Right lobe of liver (tissue), 6 donors: ENCODE data around the gene CCDC88C. TPM values are rescaled to one million over a fixed set of nuclear protein-coding genes. Genes with fewer than 3 reads are reported as not detected.

ENCODE experiments used
- ATAC-seq, 4 donors: fragments of 200-7000 bp; cut with Tn5 transposase; one replicate each; pipeline ENCODE4 v1.9.1; 2020; ENCODE audit warnings: mild to moderate bottlenecking in 4 of 4, moderate library complexity in 4 of 4
- DNase-seq, 3 donors: peaks; one replicate each; pipeline ENCODE4 v3.0.0-alpha.2; 2020
- H3K27ac ChIP-seq, 3 donors: fragments of 200-600 bp; one replicate each; pipeline ENCODE4 v1.8.0; 2022
- H3K27me3 ChIP-seq, 2 donors: fragments of 200-600 bp; one replicate each; pipeline ENCODE4 v1.8.0; 2022
- H3K36me3 ChIP-seq, 4 donors: fragments of 200-600 bp; sonication (generic) in 1 of 4; one replicate each; pipeline versions ENCODE4 v1.5.1 to v1.8.0; 2017 to 2022; ENCODE audit warnings: control low read depth in 1 of 4
- H3K4me1 ChIP-seq, 4 donors: fragments of 200-600 bp; sonication (generic) in 1 of 4; one replicate each; pipeline versions ENCODE4 v1.5.1 to v1.8.0; 2017 to 2022; ENCODE audit warnings: control low read depth in 1 of 4
- H3K4me3 ChIP-seq, 3 donors: fragments of 200-600 bp; one replicate each; pipeline ENCODE4 v1.8.0; 2022
- H3K9me3 ChIP-seq, 4 donors: fragments of 200-600 bp; sonication (generic) in 1 of 4; one replicate each; pipeline versions ENCODE4 v1.5.1 to v1.8.0; 2017 to 2022; ENCODE audit warnings: control low read depth in 1 of 4
- POLR2A ChIP-seq: fragments of 450-650 bp; IDR thresholded peaks from one replicate; pipeline ENCODE4 v1.6.1; 2017; ENCODE audit warnings: antibody characterized with exemption, mild to moderate bottlenecking
- WGBS: methylation state at CpG from one replicate; pipeline ENCODE4 v1.1.6; 2018; ENCODE audit warnings: low coverage, low lambda C conversion rate; ENCODE audit not compliant: insufficient coverage; ENCODE audit errors: missing lambda C conversion rate; 5-methylcytosine and 5-hydroxymethylcytosine counted together
- intact Hi-C, 2 donors: fragments of 100-400 bp; cut with DNase I; formaldehyde crosslinking; loops; one replicate each; pipeline versions ENCODE4 v1.11.2 to v1.14.1; 2022
- total RNA-seq, 6 experiments: library from RNA; depleted of rRNA in 2 of 6; stranded (reverse); fragments of >200 nt in 2 of 6; fragmentation: NEBNext Ultra II Directional in 3 of 6; extraction: Animal tissue kit (Norgen Biotek cat#: 25700) in 3 of 6; gene quantifications; one replicate each; pipeline versions ENCODE4 v1.1.0 to v1.2.4, GENCODE V29; 2016 to 2023
- TF ChIP-seq, protein P1 (sequence below), 4 donors: fragments of 200-600 bp in 3 of 4; fragments of 450-650 bp in 1 of 4; IDR thresholded peaks; one replicate each; pipeline versions ENCODE4 v1.5.1 to v1.8.0; 2016 to 2022; ENCODE audit warnings: antibody characterized with exemption in 4 of 4, mild to moderate bottlenecking in 2 of 4
- donor health status: DM: no; HTN: yes; CAD: no.
- donor health status: DM: no; HTN: no; CAD: no.
- donor health status: DM: no; HTN: no; CAD: no.
- donor health status: DM: no; HTN: yes; CAD: no.
- donor health status: DM: no; HTN: yes; CAD: no.

Gene CCDC88C
- total RNA-seq, 6 experiments from 2014 or later, result 1.2 to 5.7 (median 3.1) TPM

DNA sequence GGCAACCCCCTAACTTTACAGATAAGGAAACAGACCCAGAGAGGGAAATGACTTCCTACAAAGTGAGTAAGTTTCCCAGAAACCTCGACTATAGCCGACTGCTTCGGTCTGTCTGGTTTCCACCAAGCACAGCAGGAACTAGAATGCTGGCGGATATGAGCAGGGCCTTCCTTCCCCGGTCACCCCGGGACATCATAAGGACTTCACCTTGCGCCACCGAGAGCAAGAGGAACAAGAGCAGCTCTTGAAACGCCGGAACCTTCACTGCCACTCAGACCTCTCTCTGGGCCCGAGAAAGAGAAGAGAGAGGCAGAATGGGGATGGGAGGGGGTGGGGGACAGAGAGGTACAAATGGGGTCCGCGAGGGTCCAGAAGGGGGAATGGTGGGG is 143.7 kb downstream of the CCDC88C start:
- Histone ChIP-seq H3K9me3 (no peaks in the 10 kb centered on the region), H3K4me1 (no peaks in the 10 kb centered on the region), H3K4me3 (no peak overlapping the region), H3K27ac (no peak overlapping the region), H3K27me3 (no peaks in the 10 kb centered on the region), H3K36me3 (no peaks in the 10 kb centered on the region)
- intact Hi-C loops, result no loop called here
- no peak for DNase-seq
- WGBS, result 86% methylated on average over 12 of the region's 13 CpGs
- no peak for ATAC-seq
- no peak for TF ChIP-seq POLR2A
- TF ChIP-seq, protein P1, sequence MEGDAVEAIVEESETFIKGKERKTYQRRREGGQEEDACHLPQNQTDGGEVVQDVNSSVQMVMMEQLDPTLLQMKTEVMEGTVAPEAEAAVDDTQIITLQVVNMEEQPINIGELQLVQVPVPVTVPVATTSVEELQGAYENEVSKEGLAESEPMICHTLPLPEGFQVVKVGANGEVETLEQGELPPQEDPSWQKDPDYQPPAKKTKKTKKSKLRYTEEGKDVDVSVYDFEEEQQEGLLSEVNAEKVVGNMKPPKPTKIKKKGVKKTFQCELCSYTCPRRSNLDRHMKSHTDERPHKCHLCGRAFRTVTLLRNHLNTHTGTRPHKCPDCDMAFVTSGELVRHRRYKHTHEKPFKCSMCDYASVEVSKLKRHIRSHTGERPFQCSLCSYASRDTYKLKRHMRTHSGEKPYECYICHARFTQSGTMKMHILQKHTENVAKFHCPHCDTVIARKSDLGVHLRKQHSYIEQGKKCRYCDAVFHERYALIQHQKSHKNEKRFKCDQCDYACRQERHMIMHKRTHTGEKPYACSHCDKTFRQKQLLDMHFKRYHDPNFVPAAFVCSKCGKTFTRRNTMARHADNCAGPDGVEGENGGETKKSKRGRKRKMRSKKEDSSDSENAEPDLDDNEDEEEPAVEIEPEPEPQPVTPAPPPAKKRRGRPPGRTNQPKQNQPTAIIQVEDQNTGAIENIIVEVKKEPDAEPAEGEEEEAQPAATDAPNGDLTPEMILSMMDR (IDR thresholded peaks at IDR 0.05), result no peak

DNA sequence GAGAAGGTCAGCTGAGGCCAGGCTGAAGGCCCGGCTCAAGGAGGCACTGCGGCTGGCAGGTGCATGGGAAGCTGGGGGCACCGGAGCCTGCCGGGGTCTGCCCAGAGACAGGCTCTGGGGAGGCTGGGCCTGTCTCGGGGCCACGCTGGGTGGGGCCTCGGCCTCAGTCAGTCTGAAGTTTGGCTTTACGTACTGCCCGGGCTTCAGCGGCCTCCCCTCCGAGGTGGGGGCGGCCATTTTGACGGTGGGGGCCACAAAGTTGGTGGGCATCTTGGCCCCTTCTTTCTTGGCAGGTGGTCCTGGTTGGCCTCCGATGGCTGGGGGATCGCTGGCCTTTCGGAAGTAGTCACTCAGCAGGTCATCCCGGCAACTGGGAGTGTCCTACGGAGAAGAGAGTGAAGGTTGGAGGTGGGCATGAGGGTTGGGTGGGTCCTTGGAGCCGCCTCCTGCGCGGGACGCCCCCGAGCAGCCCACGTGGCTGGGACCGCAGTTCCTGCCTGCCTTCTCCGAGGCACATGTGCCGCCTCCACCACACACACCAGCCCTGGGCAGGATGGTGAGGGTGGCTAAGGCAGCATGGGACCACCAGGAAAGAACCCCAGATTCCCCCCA is 144.2 kb downstream of the CCDC88C start:
- DNase-seq (no peak), ATAC-seq (no peak)
- TF ChIP-seq POLR2A, result no peak
- TF ChIP-seq, protein P1 (IDR thresholded peaks at IDR 0.05), result no peak
- Histone ChIP-seq H3K4me1 (no peaks in the 10 kb centered on the region), H3K27me3 (no peaks in the 10 kb centered on the region), H3K27ac (no peak overlapping the region), H3K4me3 (no peak overlapping the region), H3K9me3 (no peaks in the 10 kb centered on the region), H3K36me3 (no peaks in the 10 kb centered on the region)
- intact Hi-C loops, result no loop called here
- WGBS, result 85% methylated on average over 5 of the region's 27 CpGs

DNA sequence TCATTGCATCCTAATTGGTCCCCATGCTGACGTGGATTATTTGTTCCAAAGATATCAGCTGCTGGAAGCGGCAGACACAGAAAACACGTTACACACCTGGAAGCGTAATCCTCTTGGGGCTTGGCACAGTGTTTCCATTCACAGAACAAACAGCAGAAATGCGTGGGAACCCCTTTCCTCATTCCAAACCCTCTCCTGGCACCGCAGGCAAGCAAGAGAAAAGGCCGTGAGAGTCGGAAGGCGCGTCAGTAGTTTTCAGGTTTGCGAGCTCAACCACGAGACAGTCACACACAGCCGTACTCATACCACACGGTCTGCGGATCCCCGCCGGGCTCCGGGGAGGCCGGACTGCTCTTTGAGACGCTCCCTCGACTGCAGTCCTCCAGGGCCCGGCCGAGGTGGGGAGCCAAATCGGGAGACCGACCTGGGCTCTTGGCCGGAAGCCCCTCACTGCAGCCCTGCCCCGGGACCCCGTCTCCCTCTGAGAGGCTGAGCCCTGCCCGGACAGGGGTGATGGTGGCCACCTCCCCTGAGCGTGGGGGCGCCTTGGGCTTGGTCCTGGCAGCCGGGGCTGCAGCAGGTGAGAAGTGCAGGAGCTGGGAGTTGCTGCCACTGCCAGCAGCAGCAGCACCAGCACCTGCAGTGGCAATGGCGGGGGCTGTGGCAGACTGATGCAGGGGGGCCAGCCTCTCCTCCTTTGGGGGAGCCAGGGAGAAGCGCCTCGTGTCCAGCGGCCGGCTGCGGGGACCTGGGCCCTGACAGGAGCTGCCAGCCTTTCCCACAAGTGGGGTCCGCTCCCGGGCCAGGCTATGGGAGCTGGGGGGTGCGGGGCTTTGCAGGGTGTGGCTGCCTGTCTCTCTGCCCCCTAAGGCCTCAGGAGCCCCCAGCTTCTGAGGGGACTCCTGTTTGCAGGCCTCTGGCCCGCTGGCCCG is 145.0 kb downstream of the CCDC88C start:
- TF ChIP-seq POLR2A, result no peak
- TF ChIP-seq, protein P1 (IDR thresholded peaks at IDR 0.05), result no peak
- WGBS, result 85% methylated on average over 5 of the region's 43 CpGs
- no peak overlapping the region for H3K27ac ChIP-seq
- H3K27me3 ChIP-seq, result no peaks in the 10 kb centered on the region
- intact Hi-C loops, result no loop called here
- no peak for DNase-seq
- no peak overlapping the region for H3K4me3 ChIP-seq
- no peaks in the 10 kb centered on the region for H3K36me3 ChIP-seq
- no peaks in the 10 kb centered on the region for H3K4me1 ChIP-seq
- no peak for ATAC-seq
- H3K9me3 ChIP-seq, result no peaks in the 10 kb centered on the region

DNA sequence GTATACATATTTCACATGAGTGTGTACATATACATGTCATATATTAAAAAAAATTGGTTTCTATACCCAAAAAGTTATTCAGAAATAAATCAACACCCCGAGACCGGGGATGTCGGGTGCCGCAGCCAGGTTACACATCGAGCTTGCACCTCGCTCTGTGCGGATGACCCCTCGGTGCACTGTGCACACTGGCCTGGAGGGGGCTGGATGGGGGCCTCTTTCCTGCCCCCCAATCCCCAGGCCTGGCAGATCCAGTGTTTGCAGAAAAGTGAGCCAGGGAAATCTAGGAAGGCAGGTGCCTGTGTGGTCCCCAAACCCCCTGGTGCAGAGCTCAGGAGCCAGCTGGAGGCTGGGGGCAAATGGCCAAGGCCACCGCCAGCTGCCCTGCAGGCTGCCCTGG is 146.0 kb downstream of the CCDC88C start:
- TF ChIP-seq, protein P1 (IDR thresholded peaks at IDR 0.05), result no peak
- TF ChIP-seq POLR2A, result no peak
- ATAC-seq, result no peak
- H3K36me3 ChIP-seq, result no peaks in the 10 kb centered on the region
- no peak for DNase-seq
- no CpG with 5 or more reads among the region's 9 CpGs for WGBS
- H3K4me3 ChIP-seq, result no peak overlapping the region
- no peaks in the 10 kb centered on the region for H3K9me3 ChIP-seq
- H3K27me3 ChIP-seq, result no peaks in the 10 kb centered on the region
- intact Hi-C loops, result no loop called here
- peaks cover 0 to under 1% (median 0%) of the 10 kb centered on the region in 4 donors for H3K4me1 ChIP-seq
- H3K27ac ChIP-seq, result no peak overlapping the region
